GM12878 (cell line): ENCODE data around the gene AFMID. TPM values are rescaled to one million over a fixed set of nuclear protein-coding genes. Genes with fewer than 3 reads are reported as not detected.

Source experiments
- ATAC-seq: fragments of 200-7000 bp; cut with Tn5 transposase; 3 replicates; pipeline ENCODE4 v1.9.1; 2020; ENCODE audit warnings: mild to moderate bottlenecking, moderate library complexity
- BruUV-seq: library from RNA; stranded (reverse); fragments of 400-500 nt; replicated peaks from 2 replicates; lab custom pipeline; 2021; lab: Mats Ljungman, UMichigan
- CTCF ChIA-PET: fragments of 300-600 bp; sonication (Branson Sonifier 250); formaldehyde crosslinking; extraction: SDS; loops from one replicate; lab custom pipeline; 2021; ENCODE audit warnings: inconsistent platforms; lab: Yijun Ruan, JAX
- POLR2A ChIA-PET: fragments of 350-600 bp; formaldehyde crosslinking; extraction: SDS; loops from one replicate; lab custom pipeline; 2021; ENCODE audit warnings: inconsistent platforms; lab: Charles Lee
- RAD21 ChIA-PET: fragments of 300-600 bp; sonication (Branson Sonifier 250); formaldehyde crosslinking; loops from one replicate; lab custom pipeline; 2023; ENCODE audit warnings: antibody characterized with exemption; ENCODE audit not compliant: unreplicated experiment; lab: Charles Lee
- SMC1A ChIA-PET: fragments of 300-600 bp; sonication (Branson Sonifier 250); formaldehyde crosslinking; loops from one replicate; lab custom pipeline; 2023; ENCODE audit not compliant: unreplicated experiment, uncharacterized antibody; lab: Charles Lee
- DNase-seq: peaks from one replicate; pipeline ENCODE4 v3.0.0-alpha.2; 2011; ENCODE audit warnings: low read depth, low spot score
- FAIRE-seq: peaks from 3 replicates; lab custom pipeline; 2011; peaks lifted over from hg19 to GRCh38; lab: Jason Lieb, UNC
- H2AFZ ChIP-seq: 2 replicates; pipeline ENCODE4 v1.6.0; 2011; ENCODE audit warnings: low read depth, low read length, control low read depth; ENCODE audit not compliant: control insufficient read depth
- H3K27ac ChIP-seq: 2 replicates; pipeline ENCODE4 v1.5.1; 2011; ENCODE audit warnings: control low read depth; ENCODE audit not compliant: control insufficient read depth, insufficient read depth
- H3K27me3 ChIP-seq, 2 experiments: replicated peaks in 1 of 2; 2 replicates each; pipeline versions ENCODE4 v1.6.0 to v1.6.1; 2011; ENCODE audit warnings: low read length in 1 of 2; ENCODE audit not compliant: control insufficient read depth in 2 of 2, insufficient read depth in 2 of 2
- H3K36me3 ChIP-seq, 2 experiments: 2 replicates each; pipeline ENCODE4 v1.5.1; 2011; ENCODE audit warnings: low read length in 1 of 2; ENCODE audit not compliant: control insufficient read depth in 2 of 2, insufficient read depth in 2 of 2
- H3K4me1 ChIP-seq: 2 replicates; pipeline ENCODE4 v1.6.1; 2011; ENCODE audit warnings: mild to moderate bottlenecking, low read length, moderate library complexity, mixed read lengths; ENCODE audit not compliant: control insufficient read depth, insufficient read depth
- H3K4me2 ChIP-seq: 2 replicates; pipeline ENCODE4 v1.6.0; 2011; ENCODE audit warnings: control low read depth; ENCODE audit not compliant: control insufficient read depth, insufficient read depth
- H3K4me3 ChIP-seq: fragments of 200-600 bp; sonication (generic); 2 replicates; pipeline ENCODE4 v1.5.1; 2016
- H3K79me2 ChIP-seq: 2 replicates; pipeline ENCODE4 v1.6.0; 2011; ENCODE audit warnings: low read length; ENCODE audit not compliant: control insufficient read depth, insufficient read depth
- H3K9ac ChIP-seq: 2 replicates; pipeline ENCODE4 v1.8.0; 2011; ENCODE audit warnings: low read length, control low read depth, mixed read lengths; ENCODE audit not compliant: control insufficient read depth, insufficient read depth
- H3K9me3 ChIP-seq: replicated peaks from 3 replicates; pipeline ENCODE4 v1.5.1; 2011; ENCODE audit warnings: mild to moderate bottlenecking, low read length; ENCODE audit not compliant: control insufficient read depth, insufficient read depth
- H4K20me1 ChIP-seq: 2 replicates; pipeline ENCODE4 v1.6.0; 2011; ENCODE audit not compliant: control insufficient read depth, insufficient read depth
- EP300 ChIP-seq, 2 experiments: fragments of 150-350 bp in 1 of 2; IDR thresholded peaks; 2 replicates each; pipeline ENCODE4 v1.6.1; 2011 to 2012; ENCODE audit warnings: low read depth in 2 of 2, low read length in 2 of 2, borderline replicate concordance in 1 of 2, improper control_type of control experiment in 1 of 2, inconsistent platforms in 1 of 2; ENCODE audit not compliant: control insufficient read depth in 1 of 2
- IRF4 ChIP-seq: IDR thresholded peaks from 2 replicates; pipeline ENCODE4 v1.6.1; 2011; ENCODE audit warnings: low read depth, low read length
- KLF5 ChIP-seq: fragments of 450-650 bp; IDR thresholded peaks from 2 replicates; pipeline ENCODE4 v1.6.1; 2014; ENCODE audit warnings: mild to moderate bottlenecking; ENCODE audit not compliant: partially characterized antibody
- MYC ChIP-seq: IDR thresholded peaks from 2 replicates; pipeline ENCODE4 v1.6.1; 2011; ENCODE audit warnings: mild to moderate bottlenecking, low read length, moderate library complexity, inconsistent platforms; ENCODE audit not compliant: insufficient read depth, insufficient replicate concordance, insufficient read length, severe bottlenecking
- NRF1 ChIP-seq: conservative IDR thresholded peaks from 2 replicates; pipeline ENCODE4 v1.6.1; 2011; ENCODE audit warnings: mild to moderate bottlenecking, low read depth, low read length, improper control_type of control experiment
- PML ChIP-seq: IDR thresholded peaks from 2 replicates; pipeline ENCODE4 v1.6.1; 2012; ENCODE audit warnings: low read length, inconsistent platforms
- RUNX3 ChIP-seq: IDR thresholded peaks from 2 replicates; pipeline ENCODE4 v1.6.1; 2012; ENCODE audit warnings: low read length, inconsistent platforms
- TCF12 ChIP-seq: IDR thresholded peaks from 2 replicates; pipeline ENCODE4 v1.6.1; 2011; ENCODE audit warnings: low read depth, mild to moderate bottlenecking, low read length
- ZNF24 ChIP-seq: fragments of 450-650 bp; IDR thresholded peaks from 2 replicates; pipeline ENCODE4 v1.6.1; 2017; ENCODE audit warnings: antibody characterized with exemption, mild to moderate bottlenecking
- ZNF274 ChIP-seq: IDR thresholded peaks from one replicate; pipeline ENCODE4 v1.8.0; 2011; ENCODE audit not compliant: insufficient read length, insufficient read depth
- WGBS: methylation state at CpG from one replicate; pipeline ENCODE4 v1.1.6; 2016; ENCODE audit warnings: low lambda C conversion rate; ENCODE audit not compliant: insufficient replicate concordance, insufficient coverage; ENCODE audit errors: missing lambda C conversion rate; 5-methylcytosine and 5-hydroxymethylcytosine counted together
- in situ Hi-C: fragments of 300-500 bp; cut with MboI; formaldehyde crosslinking; loops from 9 replicates; pipeline ENCODE4 v1.14.3; 2018; ENCODE audit warnings: mixed read lengths
- intact Hi-C: fragments of 100-400 bp; cut with micrococcal nuclease; formaldehyde crosslinking; loops from one replicate; pipeline ENCODE4 v1.14.2; 2022; ENCODE audit not compliant: unreplicated experiment
- polyA plus RNA-seq, 11 experiments: library from polyadenylated mRNA; depleted of rRNA in 4 of 11; unstranded in 6 of 11; stranded (reverse) in 5 of 11; fragments of >200 nt; fragmentation: Nextera tagmentation in 4 of 11; fragmentation: Illumina TruSeq in 1 of 11; extraction: Ambion mirVana in 4 of 11; extraction: Trizol in 1 of 11; gene quantifications; 1 replicate in 1 of 11; 2 replicates in 10 of 11; pipeline versions ENCODE4 v1.2.1 to v1.2.3, GENCODE V29; 2011 to 2016; ENCODE audit warnings: inconsistent platforms in 2 of 11, missing spikeins in 2 of 11, low read depth in 1 of 11
- total RNA-seq, 4 experiments: library from RNA; depleted of rRNA in 3 of 4; stranded (reverse); fragments of >200 nt in 3 of 4; fragmentation: Illumina TruSeq in 1 of 4; extraction: Trizol in 1 of 4; gene quantifications; 2 replicates each; pipeline versions ENCODE4 v1.2.1 to v1.2.3, GENCODE V29; 2013 to 2021
- TF ChIP-seq, protein P1 (sequence below): fragments of 450-650 bp; IDR thresholded peaks from 2 replicates; pipeline ENCODE4 v1.6.1; 2016; ENCODE audit warnings: mild to moderate bottlenecking
- TF ChIP-seq, protein P2 (sequence below): IDR thresholded peaks from 2 replicates; pipeline ENCODE4 v1.6.1; 2011; ENCODE audit warnings: low read depth, low read length, improper control_type of control experiment, borderline replicate concordance

AFMID gene
- total and polyA plus RNA-seq, 10 of the 15 experiments (the other 5 are each of a cell fraction or from before 2014, with no cell fraction given) = 36.1 to 98.8 (median 51.6) TPM

DNA sequence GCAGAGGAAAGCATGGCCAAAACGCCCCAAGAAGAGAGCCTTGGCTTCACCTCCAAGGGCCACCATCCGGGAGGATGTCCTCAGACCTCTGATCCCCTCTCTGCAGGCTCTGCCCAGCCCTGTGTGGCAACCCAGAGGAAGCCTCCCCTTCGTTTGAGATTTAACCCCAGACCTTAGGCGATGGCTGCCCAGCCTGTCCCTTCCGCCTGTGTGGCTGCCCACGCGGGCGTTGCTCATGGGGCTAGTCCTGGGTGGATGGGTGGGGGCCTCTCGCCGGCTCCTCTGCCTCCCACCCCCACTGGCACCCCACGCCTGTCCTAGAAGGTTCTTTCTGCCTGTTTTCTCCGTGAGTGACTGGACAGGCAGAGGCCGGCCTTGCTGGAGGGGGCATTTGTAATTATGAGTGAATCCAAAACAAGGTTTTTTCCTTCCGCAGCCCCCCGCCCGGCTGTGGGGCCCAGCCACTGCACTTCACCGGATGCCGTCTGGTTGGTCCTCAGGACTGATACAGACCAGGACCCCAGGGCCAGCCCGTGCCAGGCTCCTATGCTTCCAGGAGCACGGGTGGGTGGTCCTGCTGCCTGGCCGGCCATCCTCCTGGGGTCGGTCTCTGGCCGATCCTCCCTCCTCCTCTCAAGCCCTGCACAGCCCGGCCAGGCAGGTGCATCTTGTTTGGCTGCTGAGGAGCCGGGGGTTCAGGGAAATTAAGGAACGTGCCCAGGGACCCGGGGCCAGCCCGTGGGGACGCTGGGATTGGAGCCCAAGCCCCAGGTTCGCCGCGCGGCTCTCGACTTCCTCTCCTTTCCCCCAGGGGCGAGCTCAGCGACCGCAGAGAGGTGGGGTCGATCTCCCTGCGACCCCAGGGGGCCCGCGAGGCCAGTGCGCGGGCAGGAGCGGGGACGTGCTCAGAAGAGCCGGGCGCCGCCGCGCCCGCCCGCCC is 44.1 kb downstream of the AFMID start, which contains the start of gene TMEM235 (continued):
- no peak for TF ChIP-seq EP300 (IDR thresholded peaks at IDR 0.05; ENCODE audit: borderline replicate concordance in 1 of 2, control insufficient read depth in 1 of 2, low read depth in 2 of 2, low read length in 2 of 2)

DNA sequence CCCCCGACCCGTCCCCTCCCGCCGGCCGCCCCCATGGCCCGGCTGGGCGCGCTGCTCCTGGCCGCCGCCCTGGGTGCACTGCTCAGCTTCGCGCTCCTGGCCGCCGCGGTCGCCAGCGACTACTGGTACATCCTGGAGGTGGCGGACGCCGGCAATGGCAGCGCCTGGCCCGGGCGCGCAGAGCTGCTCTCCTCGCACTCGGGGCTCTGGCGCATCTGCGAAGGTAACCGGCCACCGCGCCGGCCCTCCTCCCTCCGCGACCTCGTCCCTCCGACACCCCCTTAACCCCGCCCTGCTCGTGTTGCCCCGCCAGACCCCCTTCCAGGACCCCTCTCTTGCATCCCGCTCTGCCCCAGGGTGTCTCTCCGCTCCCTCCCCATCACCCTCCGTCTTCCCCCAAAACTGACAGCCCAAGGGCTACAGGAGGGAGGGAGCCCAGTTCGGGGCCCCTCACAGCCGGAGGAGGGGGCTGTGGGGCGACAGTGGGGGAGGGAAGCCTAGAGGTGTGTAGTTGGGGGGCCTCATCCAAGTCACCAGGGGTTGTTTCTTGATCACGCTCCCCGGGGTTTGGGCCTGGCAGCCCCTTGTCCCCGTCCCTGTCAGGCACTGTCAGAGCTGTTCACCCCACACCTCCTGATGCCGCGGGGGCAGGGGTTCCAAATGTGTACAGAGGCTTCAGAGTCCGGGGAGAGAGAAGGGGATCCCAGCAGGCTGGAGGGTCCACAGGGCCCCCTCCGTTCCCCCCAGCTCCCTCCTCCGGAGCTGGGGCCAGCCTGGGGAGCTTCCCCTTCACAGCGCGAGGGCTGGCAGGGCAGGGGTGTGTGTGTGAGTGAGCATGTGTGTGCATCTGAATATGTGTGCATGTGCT is 45.1 kb downstream of the AFMID start:
- Histone ChIP-seq H3K27ac (no peak overlapping the region), H2AFZ (no peak overlapping the region), H3K9me3 (no peaks in the 10 kb centered on the region), H3K36me3 (no peaks in the 10 kb centered on the region), H3K4me2 (no peak overlapping the region), H3K9ac (no peak overlapping the region), H3K27me3 (peaks cover 6 to 9% of the 10 kb centered on the region in 2 experiments; a peak in 3 of 4 replicates), H4K20me1 (no peaks in the 10 kb centered on the region), H3K4me3 (no peak overlapping the region), H3K4me1 (peaks cover 2% of the 10 kb centered on the region; the same call in 1 of the 2 replicates), H3K79me2 (no peaks in the 10 kb centered on the region)
- ATAC-seq = peak; percentile 55
- ChIA-PET RAD21 (no interaction called here), CTCF (interaction anchor here (1.3 kb wide), 1 partner anchor 9 kb away, joined by 3 read pairs; no protein-coding TSS in a partner anchor), SMC1A (interaction anchor here (1.2 kb wide), 1 partner anchor 147 kb away, joined by 3 read pairs; no protein-coding TSS in a partner anchor), POLR2A (no interaction called here)
- no peak for FAIRE-seq
- DNase-seq = no peak
- TF ChIP-seq MYC = no peak
- TF ChIP-seq, protein P1, sequence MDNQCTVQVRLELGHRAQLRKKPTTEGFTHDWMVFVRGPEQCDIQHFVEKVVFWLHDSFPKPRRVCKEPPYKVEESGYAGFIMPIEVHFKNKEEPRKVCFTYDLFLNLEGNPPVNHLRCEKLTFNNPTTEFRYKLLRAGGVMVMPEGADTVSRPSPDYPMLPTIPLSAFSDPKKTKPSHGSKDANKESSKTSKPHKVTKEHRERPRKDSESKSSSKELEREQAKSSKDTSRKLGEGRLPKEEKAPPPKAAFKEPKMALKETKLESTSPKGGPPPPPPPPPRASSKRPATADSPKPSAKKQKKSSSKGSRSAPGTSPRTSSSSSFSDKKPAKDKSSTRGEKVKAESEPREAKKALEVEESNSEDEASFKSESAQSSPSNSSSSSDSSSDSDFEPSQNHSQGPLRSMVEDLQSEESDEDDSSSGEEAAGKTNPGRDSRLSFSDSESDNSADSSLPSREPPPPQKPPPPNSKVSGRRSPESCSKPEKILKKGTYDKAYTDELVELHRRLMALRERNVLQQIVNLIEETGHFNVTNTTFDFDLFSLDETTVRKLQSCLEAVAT = no peak
- TF ChIP-seq ZNF274 = no peak
- no peak for TF ChIP-seq IRF4
- no peak for TF ChIP-seq TCF12
- TF ChIP-seq RUNX3 = no peak
- TF ChIP-seq, protein P2, sequence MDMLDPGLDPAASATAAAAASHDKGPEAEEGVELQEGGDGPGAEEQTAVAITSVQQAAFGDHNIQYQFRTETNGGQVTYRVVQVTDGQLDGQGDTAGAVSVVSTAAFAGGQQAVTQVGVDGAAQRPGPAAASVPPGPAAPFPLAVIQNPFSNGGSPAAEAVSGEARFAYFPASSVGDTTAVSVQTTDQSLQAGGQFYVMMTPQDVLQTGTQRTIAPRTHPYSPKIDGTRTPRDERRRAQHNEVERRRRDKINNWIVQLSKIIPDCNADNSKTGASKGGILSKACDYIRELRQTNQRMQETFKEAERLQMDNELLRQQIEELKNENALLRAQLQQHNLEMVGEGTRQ = no peak
- no peak for TF ChIP-seq PML
- no peak for TF ChIP-seq ZNF24
- TF ChIP-seq KLF5 = no peak
- TF ChIP-seq NRF1 = no peak
- no TSS peak for BruUV-seq
- intact Hi-C loops (no loop called here), in situ Hi-C loops (no loop called here)
- WGBS = 27% methylated on average over 13 of the region's 55 CpGs
